OCI-LY3 (cell line): ENCODE data around the gene NYAP1.
A peak's percentile ranks its signal among the peaks of the same experiment; 100 is the strongest.

Source experiments
- H2AFZ ChIP-seq: fragments of 200-600, 300-600 bp; shearing (Covaris generic); 2 replicates; pipeline ENCODE4 v1.6.0; 2014; ENCODE audit warnings: antibody characterized with exemption, low read depth, low read length
- H3K27ac ChIP-seq: fragments of 200-600, 300-600 bp; sonication (generic); 2 replicates; pipeline ENCODE4 v1.5.1; 2014; ENCODE audit warnings: mild to moderate bottlenecking, low read length, moderate library complexity, mixed read lengths
- H3K27me3 ChIP-seq: fragments of 200-600, 300-600 bp; sonication (generic); 2 replicates; pipeline ENCODE4 v1.6.1; 2014; ENCODE audit warnings: low read depth, low read length, mixed read lengths
- H3K36me3 ChIP-seq: fragments of 200-600, 300-600 bp; sonication (generic); replicated peaks from 2 replicates; pipeline ENCODE3; 2014; ENCODE audit warnings: low read depth, low read length, mixed read lengths
- H3K4me1 ChIP-seq: fragments of 300-600, 200-600 bp; sonication (generic); 2 replicates; pipeline ENCODE4 v1.6.1; 2014; ENCODE audit warnings: low read length, mixed read lengths
- H3K4me2 ChIP-seq: fragments of 200-600, 300-600 bp; sonication (generic); 2 replicates; pipeline ENCODE4 v1.6.1; 2014; ENCODE audit warnings: low read length, mixed read lengths
- H3K4me3 ChIP-seq: fragments of 300-600, 200-600 bp; sonication (generic); 2 replicates; pipeline ENCODE4 v1.5.1; 2014; ENCODE audit warnings: antibody characterized with exemption, mild to moderate bottlenecking, low read length, moderate library complexity
- H3K79me2 ChIP-seq: fragments of 300-600, 200-600 bp; shearing (Covaris generic); 2 replicates; pipeline ENCODE4 v1.6.1; 2014; ENCODE audit warnings: mild to moderate bottlenecking, low read length, mixed read lengths
- H3K9ac ChIP-seq: fragments of 300-600, 200-600 bp; shearing (Covaris generic); 2 replicates; pipeline ENCODE4 v1.6.0; 2014; ENCODE audit warnings: mild to moderate bottlenecking, low read length, moderate library complexity
- H3K9me3 ChIP-seq: fragments of 200-600, 300-600 bp; shearing (Covaris generic); 2 replicates; pipeline ENCODE4 v1.6.1; 2014; ENCODE audit warnings: low read length, mixed read lengths; ENCODE audit not compliant: insufficient read depth
- H4K20me1 ChIP-seq: fragments of 200-600, 300-600 bp; sonication (generic); 2 replicates; pipeline ENCODE4 v1.6.1; 2016; ENCODE audit warnings: low read length, mixed read lengths; ENCODE audit not compliant: insufficient read depth
- CTCF ChIP-seq: fragments of 200-600, 300-600 bp; sonication (generic); IDR thresholded peaks from 2 replicates; pipeline ENCODE4 v1.5.1; 2014; ENCODE audit warnings: antibody characterized with exemption, low read length, low read depth
- EZH2phosphoT487 ChIP-seq: fragments of 200-600 bp; shearing (Covaris generic); IDR thresholded peaks from 2 replicates; pipeline ENCODE4 v1.6.1; 2018; ENCODE audit warnings: antibody characterized with exemption, mixed run types, low read depth

NYAP1 gene

GRCh38 chr7:100455206-100455605 lies 28.5 kb upstream of the NYAP1 start:
- Histone ChIP-seq H3K4me2 (no peak overlapping the region), H4K20me1 (no peaks in the 10 kb centered on the region), H3K9me3 (no peaks in the 10 kb centered on the region), H3K36me3 (no peaks in the 10 kb centered on the region), H2AFZ (no peak overlapping the region), H3K79me2 (no peaks in the 10 kb centered on the region), H3K4me3 (no peak overlapping the region), H3K4me1 (peaks cover 1% of the 10 kb centered on the region; the same call in 1 of the 2 replicates), H3K27me3 (no peaks in the 10 kb centered on the region), H3K27ac (no peak overlapping the region), H3K9ac (no peak overlapping the region)
- TF ChIP-seq CTCF (no peak), EZH2phosphoT487 (no peak)

GRCh38 chr7:100456562-100456961 lies 27.2 kb upstream of the NYAP1 start:
- 0 out of 2 replicates have a peak, but pooled peaks have one; percentile 18 for TF ChIP-seq CTCF
- TF ChIP-seq EZH2phosphoT487 = no peak
- H3K9ac ChIP-seq = no peak overlapping the region
- H4K20me1 ChIP-seq = no peaks in the 10 kb centered on the region
- no peaks in the 10 kb centered on the region for H3K36me3 ChIP-seq
- no peak overlapping the region for H3K4me3 ChIP-seq
- H3K27me3 ChIP-seq = no peaks in the 10 kb centered on the region
- no peak overlapping the region for H3K4me2 ChIP-seq
- no peaks in the 10 kb centered on the region for H3K4me1 ChIP-seq
- no peaks in the 10 kb centered on the region for H3K9me3 ChIP-seq
- H3K27ac ChIP-seq = no peak overlapping the region
- H2AFZ ChIP-seq = no peak overlapping the region
- H3K79me2 ChIP-seq = no peaks in the 10 kb centered on the region

- H3K36me3 ChIP-seq = no peaks in the 10 kb centered on the region
- H2AFZ ChIP-seq = no peak overlapping the region
- no peak overlapping the region for H3K4me2 ChIP-seq
- no peak overlapping the region for H3K4me3 ChIP-seq
- no peaks in the 10 kb centered on the region for H3K4me1 ChIP-seq
- H3K9me3 ChIP-seq = no peaks in the 10 kb centered on the region
- TF ChIP-seq EZH2phosphoT487 = no peak
- no peak for TF ChIP-seq CTCF
- no peaks in the 10 kb centered on the region for H4K20me1 ChIP-seq
- H3K27me3 ChIP-seq = no peaks in the 10 kb centered on the region
- no peak overlapping the region for H3K27ac ChIP-seq
- no peaks in the 10 kb centered on the region for H3K79me2 ChIP-seq
- no peak overlapping the region for H3K9ac ChIP-seq
Observed at GRCh38 chr7:100457033-100457432, 26.7 kb upstream of the NYAP1 start.

- no peaks in the 10 kb centered on the region for H3K27me3 ChIP-seq
- TF ChIP-seq CTCF (no peak), EZH2phosphoT487 (no peak)
- H3K9me3 ChIP-seq = no peaks in the 10 kb centered on the region
- H3K79me2 ChIP-seq = no peaks in the 10 kb centered on the region
- no peak within 1 kb of the TSS for H3K9ac ChIP-seq
- H3K4me2 ChIP-seq = no peak within 1 kb of the TSS
- no peaks in the 10 kb centered on the region for H3K36me3 ChIP-seq
- H3K4me3 ChIP-seq = no peak within 1 kb of the TSS
- H3K4me1 ChIP-seq = no peaks in the 10 kb centered on the region
- no peak within 1 kb of the TSS for H3K27ac ChIP-seq
- H2AFZ ChIP-seq = no peak within 1 kb of the TSS
- H4K20me1 ChIP-seq = no peaks in the 10 kb centered on the region
Observed at GRCh38 chr7:100464210-100464660, 19.5 kb upstream of the NYAP1 start, which contains the start of gene SPACDR. Gene SPACDR (minus strand): TSS chr7:100464260. CDS start chr7:100464025, 235 bp downstream.
